ENCODE results near the gene GRK5. TPM values are rescaled to one million over a fixed set of nuclear protein-coding genes. Genes with fewer than 3 reads are reported as not detected.

Gene GRK5
- total and polyA plus RNA-seq, 3 experiments from 2014 or later, result 7.7 to 13.8 (median 13.6) TPM

GRCh38 chr10:119349937-119350501 is 142.6 kb downstream of the GRK5 start:
- no peaks in the 10 kb centered on the region for H3K4me1 ChIP-seq (ENCODE audit: insufficient read depth, low read length)
- no peaks in the 10 kb centered on the region for H3K36me3 ChIP-seq (ENCODE audit: insufficient read depth, low read length)
- Mint-ChIP-seq H3K27ac (no peak overlapping the region), H3K4me1 (peaks cover 5 to 8% (median 5%) of the 10 kb centered on the region in 3 donors), H3K36me3 (peaks cover 19 to 44% (median 31%) of the 10 kb centered on the region in 3 donors), H3K4me3 (no peak overlapping the region), H3K9me3 (peaks cover 0 to 17% (median 9%) of the 10 kb centered on the region in 5 donors), H3K27me3 (no peaks in the 10 kb centered on the region)
- no peak for DNase-seq
- H3K27ac ChIP-seq (ENCODE audit: low read depth, low read length), result no peak overlapping the region
- ChIA-PET CTCF (no interaction called here), POLR2A (no interaction called here)
- H3K27me3 ChIP-seq (ENCODE audit: insufficient read depth, low read length, poor library complexity, severe bottlenecking), result no peaks in the 10 kb centered on the region
- H3K4me3 ChIP-seq (ENCODE audit: low read length), result no peak overlapping the region
- peaks cover 8% of the 10 kb centered on the region for H3K9me3 ChIP-seq (ENCODE audit: low read length)

- Histone ChIP-seq H3K27me3 (ENCODE audit: insufficient read depth, low read length, poor library complexity, severe bottlenecking) (no peaks in the 10 kb centered on the region), H3K4me1 (ENCODE audit: insufficient read depth, low read length) (no peaks in the 10 kb centered on the region), H3K27ac (ENCODE audit: low read depth, low read length) (no peak overlapping the region), H3K36me3 (ENCODE audit: insufficient read depth, low read length) (no peaks in the 10 kb centered on the region), H3K4me3 (ENCODE audit: low read length) (no peak overlapping the region), H3K9me3 (ENCODE audit: low read length) (peaks cover 8% of the 10 kb centered on the region)
- ChIA-PET POLR2A (no interaction called here), CTCF (no interaction called here)
- Mint-ChIP-seq H3K27ac (no peak overlapping the region), H3K27me3 (no peaks in the 10 kb centered on the region), H3K9me3 (peaks cover 2 to 17% (median 9%) of the 10 kb centered on the region in 5 donors), H3K4me3 (no peak overlapping the region), H3K36me3 (peaks cover 18 to 41% (median 33%) of the 10 kb centered on the region in 3 donors), H3K4me1 (peaks cover under 1 to 3% (median under 1%) of the 10 kb centered on the region in 3 donors)
- no peak for DNase-seq
Observed at GRCh38 chr10:119350502-119351097, 143.2 kb downstream of the GRK5 start.

GRCh38 chr10:119351189-119351588 is 143.8 kb downstream of the GRK5 start:
- no peak overlapping the region for H3K4me3 Mint-ChIP-seq
- no peaks in the 10 kb centered on the region for H3K27me3 ChIP-seq (ENCODE audit: insufficient read depth, low read length, poor library complexity, severe bottlenecking)
- peaks cover 13% of the 10 kb centered on the region for H3K9me3 ChIP-seq (ENCODE audit: low read length)
- no peak for DNase-seq
- H3K9me3 Mint-ChIP-seq, result peaks cover 7 to 23% (median 14%) of the 10 kb centered on the region in 5 donors
- H3K36me3 Mint-ChIP-seq, result peaks cover 23 to 44% (median 38%) of the 10 kb centered on the region in 3 donors
- H3K4me1 ChIP-seq (ENCODE audit: insufficient read depth, low read length), result no peaks in the 10 kb centered on the region
- peak overlapping the region in 1 of 8 donors; percentile 61 for H3K27ac Mint-ChIP-seq
- no peaks in the 10 kb centered on the region for H3K36me3 ChIP-seq (ENCODE audit: insufficient read depth, low read length)
- ChIA-PET CTCF (no interaction called here), POLR2A (no interaction called here)
- no peak overlapping the region for H3K4me3 ChIP-seq (ENCODE audit: low read length)
- peaks cover 0 to 3% (median 0%) of the 10 kb centered on the region in 3 donors for H3K4me1 Mint-ChIP-seq
- H3K27ac ChIP-seq (ENCODE audit: low read depth, low read length), result no peak overlapping the region
- H3K27me3 Mint-ChIP-seq, result no peaks in the 10 kb centered on the region

- H3K4me3 Mint-ChIP-seq, result no peak overlapping the region
- H3K27ac ChIP-seq (ENCODE audit: low read depth, low read length), result no peak overlapping the region
- peaks cover 13 to 28% (median 17%) of the 10 kb centered on the region in 5 donors for H3K9me3 Mint-ChIP-seq
- no peaks in the 10 kb centered on the region for H3K27me3 Mint-ChIP-seq
- no peaks in the 10 kb centered on the region for H3K36me3 ChIP-seq (ENCODE audit: insufficient read depth, low read length)
- H3K4me1 ChIP-seq (ENCODE audit: insufficient read depth, low read length), result no peaks in the 10 kb centered on the region
- H3K27me3 ChIP-seq (ENCODE audit: insufficient read depth, low read length, poor library complexity, severe bottlenecking), result no peaks in the 10 kb centered on the region
- H3K9me3 ChIP-seq (ENCODE audit: low read length), result peaks cover 14% of the 10 kb centered on the region
- peaks cover 0 to 3% (median 0%) of the 10 kb centered on the region in 3 donors for H3K4me1 Mint-ChIP-seq
- H3K36me3 Mint-ChIP-seq, result peaks cover 25 to 43% (median 42%) of the 10 kb centered on the region in 3 donors
- no peak overlapping the region for H3K4me3 ChIP-seq (ENCODE audit: low read length)
- no peak for DNase-seq
- CTCF ChIA-PET, result interaction anchor here (0.8 to 1.0 kb wide), 2 partner anchors 12 to 13 kb away, joined by 3 read pairs; no protein-coding TSS in a partner anchor
- H3K27ac Mint-ChIP-seq, result no peak overlapping the region
- POLR2A ChIA-PET, result no interaction called here
Observed at GRCh38 chr10:119352042-119352441, 144.7 kb downstream of the GRK5 start.

- Mint-ChIP-seq H3K27me3 (no peaks in the 10 kb centered on the region), H3K4me1 (peaks cover 0 to 3% (median 0%) of the 10 kb centered on the region in 3 donors), H3K9me3 (peaks cover 13 to 28% (median 17%) of the 10 kb centered on the region in 5 donors), H3K4me3 (no peak overlapping the region), H3K27ac (peak overlapping the region in 1 of 8 donors; percentile 23), H3K36me3 (peaks cover 22 to 43% (median 40%) of the 10 kb centered on the region in 3 donors)
- POLR2A ChIA-PET, result no interaction called here
- no peaks in the 10 kb centered on the region for H3K27me3 ChIP-seq (ENCODE audit: insufficient read depth, low read length, poor library complexity, severe bottlenecking)
- peaks cover 14% of the 10 kb centered on the region for H3K9me3 ChIP-seq (ENCODE audit: low read length)
- peak in 1 of 5 donors; percentile 5 for DNase-seq
- no peak overlapping the region for H3K27ac ChIP-seq (ENCODE audit: low read depth, low read length)
- no peak overlapping the region for H3K4me3 ChIP-seq (ENCODE audit: low read length)
- no peaks in the 10 kb centered on the region for H3K36me3 ChIP-seq (ENCODE audit: insufficient read depth, low read length)
- H3K4me1 ChIP-seq (ENCODE audit: insufficient read depth, low read length), result no peaks in the 10 kb centered on the region
- CTCF ChIA-PET, result interaction anchor here (0.8 to 1.0 kb wide), 2 partner anchors 11 to 14 kb away, joined by 3 read pairs; no protein-coding TSS in a partner anchor
Observed at GRCh38 chr10:119352807-119353206, 145.4 kb downstream of the GRK5 start.

GRCh38 chr10:119353421-119353820 is 146.1 kb downstream of the GRK5 start:
- DNase-seq, result peak in 1 of 5 donors; percentile 8
- ChIA-PET CTCF (no interaction called here), POLR2A (interaction anchor here (0.7 kb wide), 1 partner anchor 10 kb away, joined by 7 read pairs; no protein-coding TSS in a partner anchor)
- Mint-ChIP-seq H3K4me3 (no peak overlapping the region), H3K27me3 (no peaks in the 10 kb centered on the region), H3K9me3 (peaks cover 13 to 28% (median 17%) of the 10 kb centered on the region in 5 donors), H3K4me1 (peaks cover 0 to 3% (median under 1%) of the 10 kb centered on the region in 3 donors), H3K27ac (no peak overlapping the region), H3K36me3 (peaks cover 20 to 43% (median 36%) of the 10 kb centered on the region in 3 donors)
- Histone ChIP-seq H3K9me3 (ENCODE audit: low read length) (peaks cover 14% of the 10 kb centered on the region), H3K4me1 (ENCODE audit: insufficient read depth, low read length) (no peaks in the 10 kb centered on the region), H3K27ac (ENCODE audit: low read depth, low read length) (no peak overlapping the region), H3K27me3 (ENCODE audit: insufficient read depth, low read length, poor library complexity, severe bottlenecking) (no peaks in the 10 kb centered on the region), H3K4me3 (ENCODE audit: low read length) (no peak overlapping the region), H3K36me3 (ENCODE audit: insufficient read depth, low read length) (no peaks in the 10 kb centered on the region)

GRCh38 chr10:119355930-119356329 is 148.6 kb downstream of the GRK5 start:
- H3K9me3 Mint-ChIP-seq, result peaks cover 13 to 25% (median 17%) of the 10 kb centered on the region in 5 donors
- CTCF ChIA-PET, result interaction anchor here (0.8 kb wide), 2 partner anchors 89 to 147 kb away, joined by 3 read pairs; no protein-coding TSS in a partner anchor
- no peaks in the 10 kb centered on the region for H3K4me1 ChIP-seq (ENCODE audit: insufficient read depth, low read length)

More at GRCh38 chr10:119355930-119356329, 148.6 kb downstream of the GRK5 start:
- Mint-ChIP-seq H3K27ac (no peak overlapping the region), H3K36me3 (peaks cover 18 to 33% (median 18%) of the 10 kb centered on the region in 3 donors), H3K27me3 (no peaks in the 10 kb centered on the region), H3K4me3 (no peak overlapping the region), H3K4me1 (peaks cover 0 to 13% (median 7%) of the 10 kb centered on the region in 3 donors)
- Histone ChIP-seq H3K36me3 (ENCODE audit: insufficient read depth, low read length) (no peaks in the 10 kb centered on the region), H3K9me3 (ENCODE audit: low read length) (peaks cover 14% of the 10 kb centered on the region), H3K27ac (ENCODE audit: low read depth, low read length) (no peak overlapping the region), H3K4me3 (ENCODE audit: low read length) (no peak overlapping the region), H3K27me3 (ENCODE audit: insufficient read depth, low read length, poor library complexity, severe bottlenecking) (no peaks in the 10 kb centered on the region)
- no peak for DNase-seq
- POLR2A ChIA-PET, result no interaction called here

Measured in CD8-positive, alpha-beta memory T cell (primary cell).